HG03139 (cell line): ENCODE data around the gene TMEM17.
"Not testable (repeated sequence)": the region's sequence is repeated elsewhere in the genome, so short reads cannot be mapped to it uniquely, and the experiment has no call there.

Experiments used
- ATAC-seq: cut with Tn5 transposase; IDR thresholded peaks from one replicate; pipeline ENCODE4 v1.9.1; 2021; ENCODE audit not compliant: unreplicated experiment

TMEM17 gene, protein sequence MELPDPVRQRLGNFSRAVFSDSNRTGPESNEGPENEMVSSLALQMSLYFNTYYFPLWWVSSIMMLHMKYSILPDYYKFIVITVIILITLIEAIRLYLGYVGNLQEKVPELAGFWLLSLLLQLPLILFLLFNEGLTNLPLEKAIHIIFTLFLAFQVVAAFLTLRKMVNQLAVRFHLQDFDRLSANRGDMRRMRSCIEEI

DNA sequence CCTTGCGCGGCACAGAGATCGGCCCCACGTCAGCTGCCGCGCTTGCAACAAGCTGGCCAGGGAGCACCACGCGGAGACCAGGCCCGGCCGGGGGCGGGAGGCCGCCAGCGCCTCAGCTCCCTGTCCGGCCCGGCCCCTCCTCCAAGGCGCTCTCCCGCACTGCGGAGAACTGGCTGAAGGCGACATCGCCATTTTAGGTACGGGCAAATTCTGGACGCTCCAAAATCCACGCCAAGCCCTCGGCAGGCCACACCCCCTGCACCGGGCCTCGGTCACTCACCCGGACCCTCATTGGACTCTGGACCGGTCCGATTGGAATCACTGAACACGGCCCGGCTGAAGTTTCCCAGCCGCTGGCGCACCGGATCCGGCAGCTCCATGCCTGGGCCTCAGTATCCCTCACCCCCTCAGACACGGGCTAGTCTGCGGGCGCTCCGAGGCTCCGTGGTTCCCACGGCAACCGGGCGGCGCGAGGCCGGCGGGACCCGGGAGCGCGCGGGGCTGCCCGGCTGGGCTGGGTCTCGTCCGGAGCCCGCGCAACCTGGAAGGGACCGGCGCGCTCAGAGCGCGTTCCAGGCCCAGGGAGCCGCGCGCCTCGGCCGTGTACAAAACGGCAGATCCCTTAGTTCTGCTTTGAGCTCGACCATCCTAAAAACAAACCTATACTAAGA is at the start of gene TMEM17:
TMEM17 (minus strand) TSS at position 446 of the 671 bp plus-strand sequence; CDS start at position 380, 66 bp downstream.
- ATAC-seq: peak; percentile 70

DNA sequence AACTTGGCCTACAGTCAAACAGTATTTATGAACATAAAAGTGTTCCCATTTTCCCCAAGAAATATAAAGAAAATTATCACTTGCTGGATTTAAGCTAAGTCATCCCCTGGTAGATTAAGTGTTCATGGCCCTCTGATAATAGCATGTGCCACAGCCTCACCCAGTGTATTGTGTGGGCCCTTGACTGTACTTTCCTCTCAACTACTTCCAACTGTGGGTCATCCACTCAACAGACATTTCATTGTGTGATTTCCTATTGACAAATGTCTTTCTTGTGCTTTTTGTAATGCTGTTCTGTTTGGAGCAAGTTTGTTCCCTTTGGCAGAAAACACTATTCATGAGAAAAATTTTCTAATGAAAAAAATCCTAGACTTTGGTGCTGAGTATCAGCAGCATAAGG is 48.4 kb upstream of the TMEM17 start:
- no peak for ATAC-seq

DNA sequence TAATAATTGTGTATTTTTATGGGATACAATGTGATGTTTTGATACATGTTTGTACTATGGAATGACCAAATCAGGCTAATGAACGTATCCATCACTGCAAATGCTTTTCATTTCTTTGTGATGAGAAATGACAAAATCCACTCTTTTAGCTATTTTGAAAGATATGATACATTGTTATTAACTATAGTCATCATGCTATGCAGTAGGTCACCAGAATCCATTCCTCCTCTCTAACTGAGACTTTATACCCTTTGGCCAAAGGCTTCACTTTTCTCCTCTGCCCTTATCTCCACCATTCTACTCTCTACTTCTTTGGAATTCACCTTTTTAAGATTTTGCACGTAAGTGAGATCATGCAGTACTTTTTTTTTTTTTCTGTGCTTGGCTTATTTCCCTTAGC is 44.5 kb upstream of the TMEM17 start:
- ATAC-seq: no peak

DNA sequence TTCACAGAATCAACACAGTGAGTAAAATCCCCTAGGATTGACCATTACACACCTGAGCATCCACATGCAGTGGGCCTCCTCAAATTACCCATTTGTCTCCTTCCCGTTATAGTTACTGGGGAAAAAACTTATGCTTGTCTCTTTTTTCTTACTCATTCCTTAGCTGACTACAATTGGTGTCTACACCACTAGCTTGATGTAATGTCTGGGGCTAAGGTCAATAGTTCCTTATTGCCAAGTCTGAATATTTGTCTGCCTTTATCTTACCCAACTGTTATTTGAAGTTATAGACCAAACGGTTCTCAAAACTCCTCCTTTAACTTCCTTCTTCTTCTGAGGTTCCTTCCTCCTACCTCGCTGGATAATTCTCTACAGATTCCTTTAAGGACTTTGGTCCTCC is 41.9 kb upstream of the TMEM17 start:
- ATAC-seq: no peak

DNA sequence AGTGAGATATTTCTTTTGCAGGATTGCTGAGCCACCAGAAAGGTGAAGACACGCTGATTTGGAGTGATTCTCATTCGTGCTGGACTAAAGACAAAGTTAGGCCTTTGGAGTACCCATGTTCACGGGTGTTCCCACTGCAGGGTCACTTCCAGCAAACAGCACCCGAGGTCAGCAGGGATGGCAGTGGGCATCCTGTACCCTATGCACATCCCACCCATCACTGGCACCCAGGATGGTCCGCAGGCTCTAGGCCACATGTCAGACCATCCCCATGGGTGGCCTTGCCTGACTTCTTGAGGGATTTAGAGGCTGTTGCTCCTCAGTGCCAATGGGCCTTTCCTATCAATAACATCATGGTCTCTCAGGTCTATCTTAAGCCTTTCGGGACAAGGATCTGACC is 39.3 kb upstream of the TMEM17 start:
- ATAC-seq: no peak

DNA sequence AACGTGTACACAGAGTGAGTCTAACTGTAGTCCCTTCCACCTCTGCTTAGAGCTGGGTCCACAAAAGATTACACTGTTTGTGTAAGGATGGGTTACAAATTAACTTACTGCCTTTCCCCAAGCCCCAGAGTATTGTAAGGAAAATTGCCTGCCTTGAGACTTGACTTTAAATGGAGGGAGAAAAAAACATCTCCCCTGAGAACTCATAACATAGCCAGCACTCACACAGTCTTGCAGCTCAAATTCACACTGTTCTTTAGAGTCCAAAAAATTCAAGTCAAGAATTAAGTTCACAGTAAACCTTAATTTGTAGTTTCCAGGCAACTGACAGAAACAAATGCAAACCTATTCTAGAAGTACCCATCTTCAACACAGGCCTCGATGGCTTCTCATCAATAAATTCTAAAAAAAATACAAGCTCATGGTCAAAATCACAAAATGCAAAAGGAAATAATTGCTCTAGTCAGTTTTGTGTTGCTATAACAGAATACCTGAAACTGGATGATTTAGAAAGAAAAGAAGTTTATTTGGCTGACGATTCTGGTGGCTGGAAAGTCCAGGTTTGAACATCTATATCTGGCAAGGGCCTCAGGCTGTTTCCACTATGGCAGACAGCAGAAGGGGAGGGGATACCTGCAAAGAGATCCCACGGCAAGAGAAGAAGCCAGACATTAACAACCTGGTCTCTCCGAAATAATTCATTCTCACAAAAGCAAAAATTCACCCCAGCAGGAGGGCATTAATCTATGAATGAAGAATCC is 34.6 kb upstream of the TMEM17 start:
- no peak for ATAC-seq

DNA sequence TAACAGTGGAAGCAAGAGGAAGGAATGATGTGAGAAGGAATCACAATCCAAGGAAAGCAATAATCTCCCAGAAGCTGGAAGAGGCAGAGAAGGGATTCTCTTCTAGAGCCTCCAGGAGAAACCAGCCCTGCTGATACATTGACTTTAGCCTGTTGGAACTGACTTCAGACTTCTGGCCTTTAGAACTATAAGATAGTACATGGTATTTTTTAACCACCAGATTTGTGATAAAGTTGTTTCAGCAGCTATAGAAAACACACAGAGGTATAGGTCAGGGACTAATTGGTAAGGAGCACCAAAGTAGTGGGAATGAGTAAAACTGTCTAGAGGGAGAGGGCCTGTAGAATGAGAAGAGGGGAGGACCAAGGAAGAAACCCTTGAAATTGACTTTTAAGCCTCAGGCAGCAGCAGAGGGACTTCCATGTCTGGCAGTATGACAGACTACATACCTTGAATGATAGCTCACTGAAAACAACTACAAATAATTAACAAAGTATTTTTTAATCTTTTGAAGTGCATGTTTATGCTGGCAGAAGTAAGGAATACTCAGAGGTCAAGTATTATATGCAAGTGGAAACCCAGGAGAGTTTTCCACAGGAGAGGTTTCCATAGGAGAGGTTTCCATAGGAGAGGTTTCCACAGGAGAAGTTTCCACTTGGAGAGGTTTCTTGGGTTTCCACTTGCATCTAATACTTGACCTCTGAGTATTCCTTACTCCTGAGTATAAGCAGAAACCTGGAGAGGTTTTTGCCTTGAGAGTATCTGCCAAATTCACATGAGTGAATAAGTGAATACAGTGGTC is 33.8 kb upstream of the TMEM17 start:
- ATAC-seq: no peak

DNA sequence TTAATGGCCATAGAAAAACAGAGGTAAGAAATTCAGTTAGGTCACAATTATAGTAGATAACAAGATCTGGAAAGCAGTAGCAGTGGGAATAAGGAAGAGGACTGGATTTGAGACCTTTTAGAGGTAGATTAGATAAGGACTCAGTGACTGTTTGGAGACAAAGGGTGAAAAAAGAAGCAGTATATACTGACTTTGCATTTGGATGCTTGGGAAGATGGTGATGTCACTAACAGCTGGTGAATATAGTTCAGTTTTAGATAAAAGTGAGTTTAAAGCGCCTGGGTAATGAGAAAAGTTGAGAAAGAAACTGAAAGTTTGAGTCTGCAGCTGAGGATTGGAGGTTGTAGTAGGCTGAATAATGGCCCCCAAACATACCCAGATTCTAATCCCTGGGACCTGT is 32.8 kb upstream of the TMEM17 start:
- ATAC-seq: no peak

DNA sequence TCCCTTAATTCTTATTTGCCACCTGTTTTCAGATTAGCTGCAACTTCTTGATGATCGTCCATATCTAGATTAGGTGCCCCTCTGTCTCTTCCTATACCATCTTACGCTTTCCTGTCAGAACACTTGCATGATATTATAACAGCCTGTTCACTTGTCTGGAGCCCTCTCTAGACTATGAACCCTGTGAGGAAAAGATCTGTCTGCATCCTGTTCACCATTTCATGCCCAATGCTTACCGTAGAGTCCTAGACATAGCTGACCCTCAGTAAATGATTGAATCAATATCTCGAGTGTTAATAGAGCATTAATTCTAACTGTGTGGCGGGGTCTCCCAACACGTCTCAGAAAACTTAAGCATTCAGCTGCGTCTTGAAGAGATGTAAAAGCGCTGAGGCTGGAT is 31.8 kb upstream of the TMEM17 start:
- ATAC-seq: no peak

DNA sequence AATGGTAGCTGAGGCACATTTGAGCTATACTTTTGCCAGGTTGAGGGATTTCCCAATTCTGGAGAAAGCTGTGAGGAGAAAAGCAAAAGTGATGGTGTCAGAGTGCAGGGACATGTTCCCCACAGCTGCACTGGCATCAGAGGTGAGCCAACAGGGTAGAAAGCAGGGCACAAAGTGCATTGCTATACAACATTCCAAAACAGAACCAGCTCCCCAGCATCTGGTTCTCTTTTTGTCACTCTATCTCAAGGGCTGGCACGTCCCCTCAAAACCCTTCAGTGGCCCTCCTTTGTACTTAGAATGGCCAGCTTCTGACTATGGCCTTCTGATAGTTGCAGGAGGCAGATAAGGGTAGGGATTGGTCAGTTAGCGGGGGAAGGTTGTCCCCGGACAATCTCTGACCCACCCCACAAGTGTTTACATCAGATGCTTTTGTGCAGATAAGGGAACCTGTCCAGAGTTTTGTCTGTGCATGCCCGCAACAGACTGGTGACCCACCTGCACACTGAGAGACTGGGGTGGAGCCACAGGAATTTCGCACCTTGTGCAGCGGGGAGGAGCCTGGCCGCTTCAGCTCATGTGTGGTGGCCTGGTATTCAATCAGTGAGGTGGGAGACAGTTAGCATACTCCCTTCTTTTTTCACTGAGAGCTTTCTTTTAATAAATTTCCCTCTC is 31.0 kb upstream of the TMEM17 start:
- no peak for ATAC-seq

DNA sequence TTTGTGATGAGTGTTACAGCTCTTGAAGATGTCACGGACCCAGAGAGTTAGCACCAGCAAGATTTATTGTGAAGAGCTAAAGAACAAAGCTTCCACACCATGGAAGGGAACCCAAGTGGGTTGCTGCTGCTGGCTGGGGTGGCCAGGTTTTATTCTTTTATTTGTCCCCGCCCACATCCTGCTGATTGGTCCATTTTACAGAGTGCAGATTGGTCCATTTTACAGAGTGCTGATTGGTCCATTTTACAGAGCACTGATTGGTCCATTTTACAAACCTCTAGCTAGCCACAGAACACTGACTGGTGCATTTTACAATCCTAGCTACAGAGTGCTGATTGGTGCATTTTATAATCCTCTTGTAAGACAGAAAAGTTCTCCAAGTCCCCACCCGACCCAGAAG is 29.5 kb upstream of the TMEM17 start:
- not testable (repeated sequence) for ATAC-seq

DNA sequence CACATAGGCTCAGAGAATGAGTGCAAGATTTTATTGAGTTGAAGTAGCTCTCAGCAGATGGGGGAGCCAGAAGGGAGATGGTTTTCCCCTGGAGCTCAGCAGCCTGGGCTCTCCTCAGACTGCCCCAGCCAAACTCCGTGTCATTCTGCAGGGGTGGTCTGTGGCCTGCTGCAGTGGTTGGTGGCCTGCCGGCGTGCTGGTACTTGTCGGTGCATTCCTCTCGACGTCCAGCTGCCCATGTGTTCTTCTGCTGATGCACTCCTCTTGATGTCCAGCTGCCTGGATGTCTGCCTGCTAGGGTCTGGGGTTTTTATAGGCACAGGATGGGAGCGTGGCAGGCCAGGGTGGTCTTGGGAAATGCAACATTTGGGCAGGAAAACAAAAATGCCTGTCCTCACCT is 25.6 kb upstream of the TMEM17 start:
- ATAC-seq: no peak

DNA sequence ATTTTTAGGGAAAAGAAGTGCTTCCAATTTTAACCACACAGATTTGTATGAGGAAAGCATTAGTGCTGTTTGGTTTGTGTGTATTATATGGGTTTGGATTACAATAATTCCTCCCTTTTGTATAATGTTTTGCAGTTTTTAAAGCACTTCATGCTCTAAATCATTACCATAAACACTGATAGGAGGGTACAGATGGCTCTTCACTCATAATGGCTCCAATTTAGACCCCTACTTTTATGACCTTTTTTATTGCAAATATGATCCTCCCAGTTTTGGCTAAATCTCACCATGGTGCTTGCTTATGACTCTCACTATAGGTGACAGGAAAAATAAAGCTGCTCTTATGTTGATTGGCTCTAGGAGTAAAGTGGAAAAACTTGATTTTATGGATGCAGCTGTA is 23.8 kb upstream of the TMEM17 start:
- no peak for ATAC-seq

DNA sequence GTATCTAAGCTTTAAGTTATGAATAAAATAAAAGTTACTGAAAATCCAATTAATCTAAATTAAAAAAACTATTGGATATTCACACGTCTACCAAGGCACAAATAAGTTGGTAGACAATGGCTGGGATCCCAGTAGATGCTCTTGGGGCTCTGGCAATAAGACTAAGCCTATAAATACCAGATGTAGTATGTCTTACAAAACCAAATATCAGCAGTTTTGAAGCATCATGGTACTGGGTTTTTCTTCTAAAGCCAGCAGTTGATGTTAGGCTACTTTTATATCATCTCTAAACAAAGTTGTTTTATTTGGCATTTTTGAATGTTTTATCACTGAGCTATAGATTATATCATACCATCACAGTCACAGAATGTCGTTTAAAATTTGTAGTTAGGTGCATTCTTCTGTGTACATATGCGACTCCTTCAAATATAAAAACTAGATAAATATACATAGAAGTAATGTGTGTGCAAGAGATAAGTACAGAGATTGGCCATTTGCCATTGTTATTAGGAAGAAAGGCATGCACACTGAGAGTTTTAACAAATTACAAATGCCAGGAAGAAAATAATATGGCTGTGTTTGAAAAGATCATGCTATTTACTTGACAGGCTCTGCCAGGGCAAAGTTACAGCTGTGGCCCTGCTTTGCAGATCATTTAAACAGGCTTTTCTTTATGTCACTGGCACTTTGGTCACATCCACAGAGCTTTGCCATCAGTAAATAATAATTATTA is 21.6 kb upstream of the TMEM17 start:
- no peak for ATAC-seq

DNA sequence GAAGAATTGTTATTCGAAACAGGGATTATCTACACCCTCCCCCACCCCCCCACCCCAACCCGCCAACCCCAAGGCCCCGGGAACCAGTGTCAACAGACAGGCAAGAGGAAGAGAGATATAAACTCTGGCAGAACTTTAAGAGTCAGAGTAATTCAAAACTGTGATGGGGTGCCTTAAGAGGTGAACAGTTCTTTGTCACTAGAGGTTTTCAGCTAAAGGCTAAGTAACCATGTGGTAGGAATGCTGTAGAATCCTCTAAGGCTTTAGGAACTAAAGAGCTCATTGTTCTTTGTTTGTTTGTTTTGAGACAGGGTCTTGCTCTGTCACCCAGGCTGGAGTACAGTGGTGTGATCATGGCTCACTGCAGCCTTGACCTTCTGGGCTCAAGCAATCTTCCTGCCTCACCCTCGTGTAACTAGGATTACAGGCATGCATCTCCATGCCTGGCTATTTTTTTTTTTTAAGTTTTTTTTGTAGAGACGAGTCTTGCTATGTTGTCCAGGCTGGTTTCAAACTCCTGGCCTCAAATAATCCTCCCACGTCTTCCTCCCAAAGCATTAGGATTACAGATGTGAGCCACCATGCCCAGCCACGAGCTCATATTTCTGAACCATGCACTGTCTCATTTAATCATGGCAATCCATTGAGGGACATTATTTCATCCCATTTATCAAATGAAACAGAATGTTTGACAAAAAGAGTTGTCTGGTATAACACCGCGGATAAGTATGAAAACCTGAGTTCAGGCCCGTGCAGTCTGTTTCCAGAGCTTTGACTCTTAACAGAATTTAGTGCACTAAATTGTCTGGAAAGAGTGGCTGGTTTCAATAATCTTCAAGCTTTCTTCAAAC is 20.8 kb upstream of the TMEM17 start:
- ATAC-seq: no peak

DNA sequence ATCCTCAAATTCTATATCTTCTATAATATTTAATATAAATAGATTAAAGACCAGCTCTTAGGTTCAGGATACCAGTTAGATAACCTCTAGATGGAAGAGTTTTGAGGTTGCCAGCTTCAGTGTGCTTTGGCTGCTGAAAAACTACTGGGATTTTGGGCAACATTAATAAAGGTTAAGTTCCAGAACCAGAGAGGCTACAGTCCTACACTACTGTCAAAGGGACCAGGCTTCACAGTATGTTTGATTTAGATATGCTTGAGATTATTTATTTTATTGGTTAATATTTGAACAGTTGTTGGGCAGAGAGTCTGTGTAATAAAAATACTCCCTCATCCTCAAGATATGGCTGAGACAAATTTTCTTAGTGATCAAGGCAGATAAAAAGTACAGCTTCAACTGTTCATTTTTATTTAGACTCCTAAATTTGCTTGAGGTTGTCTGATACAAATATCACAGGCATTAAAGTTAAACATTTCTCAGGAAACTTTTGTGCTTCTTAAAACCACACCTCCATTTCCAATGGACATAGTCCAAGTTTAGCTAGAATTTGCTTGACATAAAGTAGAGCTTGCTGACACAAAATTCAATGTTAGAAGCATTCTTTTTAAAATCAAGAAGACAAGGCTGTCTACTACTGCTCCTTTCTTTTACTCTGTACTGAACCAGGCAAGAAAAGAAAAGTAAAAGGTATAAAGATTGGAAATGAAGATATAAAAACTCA is 19.7 kb upstream of the TMEM17 start:
- ATAC-seq: no peak

DNA sequence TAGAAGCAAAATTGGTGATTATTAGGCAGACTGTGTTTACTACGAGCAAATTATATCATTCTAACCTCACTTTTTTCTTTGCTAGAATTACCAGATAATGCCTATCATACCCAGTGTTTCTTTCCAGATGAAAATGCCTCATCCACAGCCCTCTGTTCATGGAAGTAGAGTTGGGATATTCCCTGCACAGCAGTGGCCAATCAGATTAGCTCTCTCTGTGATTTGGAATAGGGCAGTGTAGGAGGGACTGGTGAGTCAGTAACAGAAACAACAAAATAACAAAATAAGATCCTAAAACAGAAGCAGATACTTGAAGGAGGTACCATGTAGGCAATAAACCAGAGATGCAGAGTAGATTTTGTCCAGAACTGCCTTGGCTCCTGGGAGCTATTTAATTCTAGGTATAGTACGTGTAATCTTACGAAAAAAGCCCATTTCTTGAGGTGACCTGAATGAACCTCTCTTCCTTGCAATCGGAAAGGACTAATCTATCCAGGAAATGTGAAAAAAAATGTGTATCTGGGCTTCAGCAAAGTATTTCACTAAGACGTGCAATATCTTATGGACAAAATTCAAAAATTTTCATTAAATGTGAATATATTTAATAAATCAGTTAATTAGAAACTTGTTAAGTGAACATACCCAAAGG is 18.4 kb upstream of the TMEM17 start:
- no peak for ATAC-seq

DNA sequence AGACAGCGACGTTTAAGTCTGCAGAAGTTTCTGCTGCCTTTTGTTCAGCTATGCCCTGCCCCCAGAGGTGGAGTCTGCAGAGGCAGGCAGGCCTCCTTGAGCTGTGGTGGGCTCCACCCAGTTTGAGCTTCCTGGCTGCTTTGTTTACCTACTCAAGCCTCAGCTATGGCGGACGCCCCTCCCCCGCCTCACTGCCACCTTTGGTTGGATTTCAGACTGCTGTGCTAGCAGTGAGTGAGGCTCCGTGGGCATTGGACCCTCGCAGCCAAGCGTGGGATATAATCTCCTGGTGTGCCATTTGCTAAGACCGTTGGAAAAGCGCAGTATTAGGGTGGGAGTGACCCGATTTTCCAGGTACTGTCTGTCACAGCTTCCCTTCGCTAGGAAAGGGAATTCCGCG is 15.1 kb upstream of the TMEM17 start:
- not testable (repeated sequence) for ATAC-seq
